PC-3 (cell line): ENCODE data around the gene MLPH. TPM values are rescaled to one million over a fixed set of nuclear protein-coding genes. Genes with fewer than 3 reads are reported as not detected.

Source experiments
- ATAC-seq: fragments of 200-7000 bp; cut with Tn5 transposase; 2 replicates; pipeline ENCODE4 v1.9.1; 2020; ENCODE audit warnings: mild to moderate bottlenecking, moderate library complexity
- BruUV-seq: library from RNA; stranded (reverse); fragments of 400-500 nt; replicated peaks from 2 replicates; lab custom pipeline; 2021; lab: Mats Ljungman, UMichigan
- CTCF ChIA-PET: fragments of 300-600 bp; sonication (Branson Sonifier 250); formaldehyde crosslinking; loops from one replicate; lab custom pipeline; 2022; ENCODE audit warnings: antibody characterized with exemption; lab: Charles Lee
- POLR2A ChIA-PET: fragments of 300-600 bp; sonication (Branson Sonifier 250); formaldehyde crosslinking; loops from one replicate; lab custom pipeline; 2022; ENCODE audit warnings: antibody characterized with exemption; ENCODE audit not compliant: unreplicated experiment; lab: Charles Lee
- DNase-seq: peaks from one replicate; pipeline ENCODE4 v3.0.0-alpha.2; 2015
- H2AFZ ChIP-seq: fragments of 300-600 bp; sonication (generic); 2 replicates; pipeline ENCODE4 v1.6.0; 2016; ENCODE audit warnings: antibody characterized with exemption, low read length
- H3F3A ChIP-seq: fragments of 300-600 bp; sonication (generic); one replicate; pipeline ENCODE4 v1.6.0; 2017; ENCODE audit warnings: antibody characterized with exemption, low read length, control low read depth, mild to moderate bottlenecking; ENCODE audit not compliant: unreplicated experiment
- H3K27ac ChIP-seq: fragments of 300-600 bp; sonication (generic); 2 replicates; pipeline ENCODE4 v1.5.1; 2016; ENCODE audit warnings: mild to moderate bottlenecking, low read length
- H3K27me3 ChIP-seq: fragments of 300-600 bp; sonication (generic); 2 replicates; pipeline ENCODE4 v1.6.1; 2016; ENCODE audit warnings: low read length, mixed read lengths
- H3K36me3 ChIP-seq: fragments of 300-600 bp; sonication (generic); 2 replicates; pipeline ENCODE4 v1.6.1; 2016; ENCODE audit warnings: low read depth, mixed run types, low read length, mixed read lengths
- H3K4me1 ChIP-seq: fragments of 300-600 bp; sonication (generic); 2 replicates; pipeline ENCODE4 v1.5.1; 2016; ENCODE audit warnings: low read length; ENCODE audit not compliant: insufficient read depth
- H3K4me2 ChIP-seq: fragments of 300-600 bp; sonication (generic); 2 replicates; pipeline ENCODE4 v1.6.0; 2016; ENCODE audit warnings: low read length
- H3K4me3 ChIP-seq: fragments of 300-600 bp; sonication (generic); 2 replicates; pipeline ENCODE4 v1.5.1; 2016; ENCODE audit warnings: mild to moderate bottlenecking, low read length, mixed read lengths
- H3K79me2 ChIP-seq: fragments of 300-600 bp; sonication (generic); 2 replicates; pipeline ENCODE4 v1.6.1; 2017; ENCODE audit warnings: low read length, mixed read lengths
- H3K9ac ChIP-seq: fragments of 300-600 bp; sonication (generic); 2 replicates; pipeline ENCODE4 v1.6.0; 2016; ENCODE audit warnings: mild to moderate bottlenecking, low read length
- H3K9me2 ChIP-seq: fragments of 300-600 bp; sonication (generic); replicated peaks from 2 replicates; pipeline ENCODE4 v1.6.1; 2016; ENCODE audit warnings: mixed run types, low read length, mixed read lengths
- H3K9me3 ChIP-seq: fragments of 300-600 bp; sonication (generic); 2 replicates; pipeline ENCODE4 v1.6.1; 2016; ENCODE audit warnings: low read length, mixed read lengths
- H4K20me1 ChIP-seq: fragments of 300-600 bp; sonication (generic); 2 replicates; pipeline ENCODE4 v1.6.1; 2016; ENCODE audit warnings: low read length, mixed read lengths
- CTCF ChIP-seq: fragments of 300-600 bp; sonication (generic); conservative IDR thresholded peaks from 2 replicates; pipeline ENCODE4 v1.5.1; 2017; ENCODE audit warnings: antibody characterized with exemption, low read depth, mild to moderate bottlenecking, low read length
- EZH2 ChIP-seq: fragments of 300-600 bp; sonication (generic); IDR thresholded peaks from one replicate; pipeline ENCODE4 v1.6.1; 2017; ENCODE audit warnings: antibody characterized with exemption, mild to moderate bottlenecking, low read length; ENCODE audit not compliant: unreplicated experiment
- EZH2phosphoT487 ChIP-seq: fragments of 300-600 bp; sonication (generic); IDR thresholded peaks from 2 replicates; pipeline ENCODE4 v1.6.1; 2018; ENCODE audit warnings: mild to moderate bottlenecking, antibody characterized with exemption, low read length, borderline replicate concordance
- intact Hi-C: fragments of 100-400 bp; cut with micrococcal nuclease; formaldehyde crosslinking; loops from 2 replicates; pipeline ENCODE4 v1.9.0; 2023
- total RNA-seq: library from RNA; depleted of rRNA; stranded (reverse); fragments of >200 nt; gene quantifications from 2 replicates; pipeline ENCODE4 v1.2.3, GENCODE V29; 2014

The MLPH gene
- total RNA-seq, 1 experiment from 2014 or later = 201 TPM

- Histone ChIP-seq H2AFZ (no peak overlapping the region), H3K27ac (no peak overlapping the region), H3K4me2 (no peak overlapping the region), H3K4me1 (peaks cover 5% of the 10 kb centered on the region), H3K9ac (no peak overlapping the region), H3F3A (no peaks in the 10 kb centered on the region), H3K9me3 (no peaks in the 10 kb centered on the region), H3K27me3 (no peaks in the 10 kb centered on the region), H3K4me3 (no peak overlapping the region), H4K20me1 (no peaks in the 10 kb centered on the region), H3K79me2 (no peaks in the 10 kb centered on the region), H3K9me2 (no peaks in the 10 kb centered on the region), H3K36me3 (no peaks in the 10 kb centered on the region)
- no peak for ATAC-seq
- intact Hi-C loops = no loop called here
- no TSS peak for BruUV-seq
- POLR2A ChIA-PET = no interaction called here
- CTCF ChIA-PET = no interaction called here
- TF ChIP-seq CTCF (no peak), EZH2phosphoT487 (no peak), EZH2 (no peak)
- DNase-seq = no peak
Measured at GRCh38 chr2:237567276-237568029, 80.4 kb downstream of the MLPH start.

- Histone ChIP-seq H3K27me3 (no peaks in the 10 kb centered on the region), H3K4me1 (peaks cover 6% of the 10 kb centered on the region), H3K9me3 (no peaks in the 10 kb centered on the region), H3K79me2 (no peaks in the 10 kb centered on the region), H3K36me3 (no peaks in the 10 kb centered on the region), H2AFZ (no peak overlapping the region), H3K27ac (no peak overlapping the region), H3F3A (no peaks in the 10 kb centered on the region), H4K20me1 (no peaks in the 10 kb centered on the region), H3K4me2 (no peak overlapping the region), H3K4me3 (no peak overlapping the region), H3K9ac (no peak overlapping the region), H3K9me2 (no peaks in the 10 kb centered on the region)
- ChIA-PET POLR2A (no interaction called here), CTCF (no interaction called here)
- no peak for ATAC-seq
- no peak for DNase-seq
- intact Hi-C loops = no loop called here
- no peak for TF ChIP-seq EZH2phosphoT487
- BruUV-seq = no TSS peak
Measured at GRCh38 chr2:237568121-237568660, 81.1 kb downstream of the MLPH start.

GRCh38 chr2:237569041-237569440, 82.0 kb downstream of the MLPH start:
- no TSS peak for BruUV-seq
- CTCF ChIA-PET = no interaction called here
- no peak for TF ChIP-seq EZH2
- no peak for TF ChIP-seq CTCF
- no peak for TF ChIP-seq EZH2phosphoT487

More at GRCh38 chr2:237569041-237569440, 82.0 kb downstream of the MLPH start:
- ATAC-seq (no peak), DNase-seq (no peak)
- Histone ChIP-seq H3K9me3 (no peaks in the 10 kb centered on the region), H4K20me1 (no peaks in the 10 kb centered on the region), H3K9ac (no peak overlapping the region), H3F3A (no peaks in the 10 kb centered on the region), H3K27me3 (no peaks in the 10 kb centered on the region), H2AFZ (no peak overlapping the region), H3K4me3 (no peak overlapping the region), H3K4me2 (no peak overlapping the region), H3K9me2 (no peaks in the 10 kb centered on the region), H3K4me1 (peaks cover 6% of the 10 kb centered on the region), H3K36me3 (no peaks in the 10 kb centered on the region), H3K27ac (no peak overlapping the region), H3K79me2 (0 out of 2 replicates have a peak, but pooled peaks cover 3% of the 10 kb centered on the region)
- intact Hi-C loops = no loop called here
- POLR2A ChIA-PET = no interaction called here
